HEK293 (cell line): ENCODE measurements around the gene DEFB129.

Experiments used
- CTCF ChIP-seq: fragments of 450-650 bp; formaldehyde crosslinking; IDR thresholded peaks from 2 replicates; pipeline ENCODE4 v1.5.1; 2016; ENCODE audit warnings: missing biosample characterization, missing genetic modification characterization
- GLI4 ChIP-seq: fragments of 450-650 bp; formaldehyde crosslinking; IDR thresholded peaks from 2 replicates; pipeline ENCODE4 v1.5.1; 2016; ENCODE audit warnings: missing biosample characterization, missing genetic modification characterization
- REST ChIP-seq: fragments of 450-650 bp; formaldehyde crosslinking; IDR thresholded peaks from 2 replicates; pipeline ENCODE4 v1.5.1; 2016; ENCODE audit warnings: missing biosample characterization, missing genetic modification characterization
- ZBTB20 ChIP-seq: fragments of 450-650 bp; formaldehyde crosslinking; IDR thresholded peaks from 2 replicates; pipeline ENCODE4 v1.5.1; 2016; ENCODE audit warnings: missing biosample characterization, missing genetic modification characterization
- ZNF16 ChIP-seq: fragments of 450-650 bp; formaldehyde crosslinking; IDR thresholded peaks from 2 replicates; pipeline ENCODE4 v1.5.1; 2016; ENCODE audit warnings: low read depth, missing biosample characterization, missing genetic modification characterization
- ZNF433 ChIP-seq: fragments of 450-650 bp; formaldehyde crosslinking; IDR thresholded peaks from 2 replicates; pipeline ENCODE4 v1.5.1; 2016; ENCODE audit warnings: missing biosample characterization, missing genetic modification characterization, low read depth
- ZNF600 ChIP-seq: fragments of 450-650 bp; formaldehyde crosslinking; IDR thresholded peaks from 2 replicates; pipeline ENCODE4 v1.5.1; 2016; ENCODE audit warnings: missing biosample characterization, missing genetic modification characterization
- ZNF704 ChIP-seq: fragments of 450-650 bp; formaldehyde crosslinking; IDR thresholded peaks from 2 replicates; pipeline ENCODE4 v1.5.1; 2016; ENCODE audit warnings: missing biosample characterization, missing genetic modification characterization
- ZNF837 ChIP-seq: fragments of 450-650 bp; formaldehyde crosslinking; IDR thresholded peaks from 2 replicates; pipeline ENCODE4 v1.5.1; 2016; ENCODE audit warnings: missing biosample characterization, missing genetic modification characterization
- ZSCAN4 ChIP-seq: fragments of 450-650 bp; formaldehyde crosslinking; IDR thresholded peaks from 2 replicates; pipeline ENCODE4 v1.5.1; 2017; ENCODE audit warnings: missing biosample characterization, missing genetic modification characterization

GRCh38 chr20:187733-188132 lies 39.3 kb upstream of the DEFB129 start:
- TF ChIP-seq CTCF (no peak), ZNF704 (tag by site-specific recombination) (no peak), ZNF433 (no peak), ZNF600 (no peak), ZNF16 (tag by site-specific recombination) (no peak), GLI4 (no peak), ZNF837 (tag by site-specific recombination) (no peak), ZBTB20 (tag by site-specific recombination) (no peak), REST (no peak), ZSCAN4 (no peak)
